GM23248 (cell line): ENCODE measurements around the gene ZBTB2.

Source experiments
- EZH2 ChIP-seq: fragments of 200-600 bp; sonication (generic); IDR thresholded peaks from 2 replicates; pipeline ENCODE4 v1.6.1; 2018; ENCODE audit warnings: antibody characterized with exemption, mild to moderate bottlenecking; ENCODE audit not compliant: insufficient read depth, poor library complexity, severe bottlenecking
- EZH2phosphoT487 ChIP-seq: fragments of 200-600 bp; sonication (generic); IDR thresholded peaks from 2 replicates; pipeline ENCODE4 v1.6.1; 2018; ENCODE audit warnings: antibody characterized with exemption, moderate library complexity, mild to moderate bottlenecking, low read depth; ENCODE audit not compliant: insufficient read depth

DNA sequence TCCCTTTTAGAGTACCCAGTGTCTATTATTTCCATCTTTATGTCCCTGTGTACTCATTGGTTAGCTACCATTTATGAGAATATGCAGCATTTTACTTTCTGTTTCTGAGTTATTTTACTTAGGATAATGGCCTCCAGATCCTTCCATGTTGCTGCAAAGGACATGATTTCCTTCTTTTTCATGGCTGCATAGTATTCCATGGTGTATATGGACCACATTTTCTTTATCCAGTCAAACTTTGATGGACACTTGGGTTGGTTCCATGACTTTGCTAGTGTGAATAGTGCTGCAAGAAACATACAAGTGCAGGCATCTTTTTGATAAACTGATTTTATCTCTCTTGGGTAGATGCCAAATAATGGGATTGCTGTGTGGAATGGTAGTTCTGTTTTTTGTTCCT is 55.4 kb downstream of the ZBTB2 start:
- TF ChIP-seq EZH2 = no peak
- no peak for TF ChIP-seq EZH2phosphoT487
